H9 (cell line): ENCODE measurements around the gene ERC2. TPM values are rescaled to one million over a fixed set of nuclear protein-coding genes. Genes with fewer than 3 reads are reported as not detected.

Experiments used
- DNase-seq: peaks from one replicate; pipeline ENCODE4 v3.0.0-alpha.2; 2017
- H2AFZ ChIP-seq: one replicate; pipeline ENCODE4 v1.6.1; 2013; ENCODE audit warnings: mild to moderate bottlenecking, low read length, control low read depth, moderate library complexity
- H2AK5ac ChIP-seq: 2 replicates; pipeline ENCODE4 v1.6.1; 2013; ENCODE audit warnings: low read length, control low read depth, mixed read lengths; ENCODE audit not compliant: insufficient read length
- H2BK120ac ChIP-seq: one replicate; pipeline ENCODE4 v1.6.1; 2013; ENCODE audit warnings: low read depth, mild to moderate bottlenecking, low read length, control low read depth, inconsistent platforms; ENCODE audit not compliant: poor library complexity, severe bottlenecking
- H2BK12ac ChIP-seq: 2 replicates; pipeline ENCODE4 v1.6.1; 2013; ENCODE audit warnings: low read length, control low read depth, mixed read lengths, low read depth; ENCODE audit not compliant: insufficient read length
- H2BK15ac ChIP-seq: 2 replicates; pipeline ENCODE4 v1.6.1; 2013; ENCODE audit warnings: low read depth, low read length, control low read depth
- H2BK20ac ChIP-seq: one replicate; pipeline ENCODE4 v1.6.1; 2013; ENCODE audit warnings: low read depth, mild to moderate bottlenecking, low read length, control low read depth, inconsistent platforms; ENCODE audit not compliant: poor library complexity, severe bottlenecking
- H2BK5ac ChIP-seq: 2 replicates; pipeline ENCODE4 v1.6.1; 2013; ENCODE audit warnings: low read length, control low read depth, mixed read lengths; ENCODE audit not compliant: insufficient read length
- H3K14ac ChIP-seq: 2 replicates; pipeline ENCODE4 v1.6.1; 2013; ENCODE audit warnings: low read length, control low read depth; ENCODE audit not compliant: insufficient read depth
- H3K18ac ChIP-seq: 2 replicates; pipeline ENCODE4 v1.6.1; 2013; ENCODE audit warnings: low read depth, mild to moderate bottlenecking, mixed read lengths, low read length, control low read depth; ENCODE audit not compliant: insufficient read length
- H3K23ac ChIP-seq: 2 replicates; pipeline ENCODE4 v1.6.1; 2013; ENCODE audit warnings: low read length, control low read depth, mixed read lengths, low read depth; ENCODE audit not compliant: insufficient read length
- H3K23me2 ChIP-seq: 2 replicates; pipeline ENCODE4 v1.6.1; 2013; ENCODE audit warnings: low read depth, mild to moderate bottlenecking, mixed read lengths, low read length, control low read depth; ENCODE audit not compliant: insufficient read length, poor library complexity, severe bottlenecking
- H3K27ac ChIP-seq: 2 replicates; pipeline ENCODE4 v1.5.1; 2013; ENCODE audit warnings: low read length, control low read depth, mixed read lengths, low read depth; ENCODE audit not compliant: insufficient read length
- H3K27me3 ChIP-seq: 2 replicates; pipeline ENCODE4 v1.6.1; 2013; ENCODE audit warnings: low read length, control low read depth, inconsistent platforms; ENCODE audit not compliant: insufficient read depth
- H3K4ac ChIP-seq: 2 replicates; pipeline ENCODE4 v1.6.1; 2013; ENCODE audit warnings: low read depth, mild to moderate bottlenecking, control low read depth, inconsistent platforms, low read length, moderate library complexity
- H3K4me1 ChIP-seq: 2 replicates; pipeline ENCODE4 v1.6.1; 2013; ENCODE audit warnings: low read length, control low read depth, inconsistent platforms; ENCODE audit not compliant: insufficient read depth
- H3K4me2 ChIP-seq: 2 replicates; pipeline ENCODE4 v1.6.1; 2013; ENCODE audit warnings: low read length, control low read depth, mixed read lengths; ENCODE audit not compliant: insufficient read length, insufficient read depth
- H3K56ac ChIP-seq: 2 replicates; pipeline ENCODE4 v1.6.1; 2013; ENCODE audit warnings: low read depth, mild to moderate bottlenecking, mixed read lengths, low read length, control low read depth; ENCODE audit not compliant: insufficient read length
- H3K79me1 ChIP-seq: 2 replicates; pipeline ENCODE4 v1.6.1; 2013; ENCODE audit warnings: low read depth, mild to moderate bottlenecking, moderate library complexity, low read length, control low read depth, inconsistent platforms; ENCODE audit not compliant: insufficient read depth, poor library complexity, severe bottlenecking
- H3K79me2 ChIP-seq: 2 replicates; pipeline ENCODE4 v1.6.1; 2013; ENCODE audit warnings: low read length, control low read depth, inconsistent platforms; ENCODE audit not compliant: insufficient read depth
- H3K9ac ChIP-seq: 2 replicates; pipeline ENCODE4 v1.6.1; 2013; ENCODE audit warnings: low read length, control low read depth, mixed read lengths; ENCODE audit not compliant: insufficient read length; ENCODE audit errors: extremely low read depth
- H3K9me3 ChIP-seq: one replicate; pipeline ENCODE4 v1.6.1; 2013; ENCODE audit warnings: low read depth, low read length, inconsistent platforms; ENCODE audit not compliant: control insufficient read depth
- H3T11ph ChIP-seq: one replicate; pipeline ENCODE4 v1.6.1; 2013; ENCODE audit warnings: mild to moderate bottlenecking, low read length, control low read depth, inconsistent platforms
- H4K20me1 ChIP-seq: one replicate; pipeline ENCODE4 v1.6.1; 2013; ENCODE audit not compliant: control insufficient read depth, insufficient read length, insufficient read depth
- H4K5ac ChIP-seq: 2 replicates; pipeline ENCODE4 v1.6.1; 2013; ENCODE audit warnings: low read depth, mild to moderate bottlenecking, mixed read lengths, low read length, control low read depth; ENCODE audit not compliant: insufficient read length
- H4K8ac ChIP-seq: replicated peaks from 2 replicates; pipeline ENCODE4 v1.6.1; 2013; ENCODE audit warnings: low read length, control low read depth, mixed read lengths, low read depth; ENCODE audit not compliant: insufficient read length
- H4K91ac ChIP-seq: 2 replicates; pipeline ENCODE4 v1.6.1; 2013; ENCODE audit warnings: low read depth, mild to moderate bottlenecking, moderate library complexity, mixed read lengths, low read length, control low read depth; ENCODE audit not compliant: insufficient read length
- H3K27ac Mint-ChIP-seq, 3 experiments: 2 replicates in 2 of 3; 3 replicates in 1 of 3; pipeline ENCODE4 v1.8.0; 2020 to 2021; ENCODE audit warnings: mixed read lengths in 3 of 3, mild to moderate bottlenecking in 1 of 3, moderate library complexity in 1 of 3
- H3K27me3 Mint-ChIP-seq: 2 replicates; pipeline ENCODE4 v1.8.0; 2021; ENCODE audit warnings: low read depth, mild to moderate bottlenecking, moderate library complexity, mixed read lengths
- H3K36me3 Mint-ChIP-seq, 3 experiments: 2 replicates in 2 of 3; 3 replicates in 1 of 3; pipeline ENCODE4 v1.8.0; 2020 to 2021; ENCODE audit warnings: low read depth in 3 of 3, mixed read lengths in 3 of 3; ENCODE audit not compliant: insufficient read depth in 1 of 3
- H3K4me1 Mint-ChIP-seq, 2 experiments: 2 replicates each; pipeline ENCODE4 v1.8.0; 2020; ENCODE audit warnings: mixed read lengths in 2 of 2
- H3K4me3 Mint-ChIP-seq, 2 experiments: 2 replicates in 1 of 2; 3 replicates in 1 of 2; pipeline ENCODE4 v1.8.0; 2020 to 2021; ENCODE audit warnings: mild to moderate bottlenecking in 2 of 2, mixed read lengths in 2 of 2, moderate library complexity in 1 of 2
- H3K9me3 Mint-ChIP-seq, 2 experiments: 2 replicates in 1 of 2; 3 replicates in 1 of 2; pipeline ENCODE4 v1.8.0; 2020; ENCODE audit warnings: mild to moderate bottlenecking in 2 of 2, mixed read lengths in 2 of 2, moderate library complexity in 1 of 2
- WGBS: extraction: QIAGEN DNeasy Blood & Tissue Kit; methylation state at CpG from one replicate; pipeline ENCODE4 v1.1.7; 2013; ENCODE audit warnings: missing lambda C conversion rate, low lambda C conversion rate, mixed read lengths; ENCODE audit not compliant: insufficient read length; ENCODE audit errors: extremely low coverage; 5-methylcytosine and 5-hydroxymethylcytosine counted together
- total RNA-seq: library from RNA; stranded (reverse); gene quantifications from 2 replicates; pipeline ENCODE4 v1.2.1, GENCODE V29; 2021
- TF ChIP-seq, protein P1 (sequence below): fragments of 200-600 bp; sonication (generic); conservative IDR thresholded peaks from 3 replicates; pipeline ENCODE4 v1.8.0; 2021; ENCODE audit warnings: antibody characterized with exemption, mild to moderate bottlenecking

Gene ERC2
- total RNA-seq, 1 experiment from 2014 or later, result 15.4 TPM

- Histone ChIP-seq H3K4me1 (no peaks in the 10 kb centered on the region), H3K18ac (no peak overlapping the region), H3K79me2 (no peaks in the 10 kb centered on the region), H2BK120ac (no peak overlapping the region), H3K9ac (no peak overlapping the region), H3K23ac (no peak overlapping the region), H3K9me3 (no peaks in the 10 kb centered on the region), H2AFZ (no peak overlapping the region), H4K20me1 (no peaks in the 10 kb centered on the region), H4K8ac (no peak overlapping the region), H3K27ac (no peak overlapping the region), H3T11ph (no peak overlapping the region), H3K79me1 (no peaks in the 10 kb centered on the region), H4K5ac (no peak overlapping the region), H3K4ac (no peak overlapping the region), H2BK15ac (no peak overlapping the region), H2AK5ac (no peak overlapping the region), H3K14ac (no peak overlapping the region), H2BK12ac (no peak overlapping the region), H2BK5ac (no peak overlapping the region), H4K91ac (no peak overlapping the region), H3K27me3 (no peaks in the 10 kb centered on the region), H3K23me2 (no peaks in the 10 kb centered on the region), H3K56ac (no peak overlapping the region), H2BK20ac (no peak overlapping the region), H3K4me2 (no peak overlapping the region)
- Mint-ChIP-seq H3K36me3 (peaks cover 0 to 5% (median 3%) of the 10 kb centered on the region in 3 experiments; a peak in 5 of 7 replicates), H3K9me3 (no peaks in the 10 kb centered on the region), H3K4me1 (peaks cover 10 to 16% of the 10 kb centered on the region in 2 experiments), H3K4me3 (no peak overlapping the region), H3K27me3 (no peaks in the 10 kb centered on the region), H3K27ac (no peak overlapping the region)
- TF ChIP-seq, protein P1, sequence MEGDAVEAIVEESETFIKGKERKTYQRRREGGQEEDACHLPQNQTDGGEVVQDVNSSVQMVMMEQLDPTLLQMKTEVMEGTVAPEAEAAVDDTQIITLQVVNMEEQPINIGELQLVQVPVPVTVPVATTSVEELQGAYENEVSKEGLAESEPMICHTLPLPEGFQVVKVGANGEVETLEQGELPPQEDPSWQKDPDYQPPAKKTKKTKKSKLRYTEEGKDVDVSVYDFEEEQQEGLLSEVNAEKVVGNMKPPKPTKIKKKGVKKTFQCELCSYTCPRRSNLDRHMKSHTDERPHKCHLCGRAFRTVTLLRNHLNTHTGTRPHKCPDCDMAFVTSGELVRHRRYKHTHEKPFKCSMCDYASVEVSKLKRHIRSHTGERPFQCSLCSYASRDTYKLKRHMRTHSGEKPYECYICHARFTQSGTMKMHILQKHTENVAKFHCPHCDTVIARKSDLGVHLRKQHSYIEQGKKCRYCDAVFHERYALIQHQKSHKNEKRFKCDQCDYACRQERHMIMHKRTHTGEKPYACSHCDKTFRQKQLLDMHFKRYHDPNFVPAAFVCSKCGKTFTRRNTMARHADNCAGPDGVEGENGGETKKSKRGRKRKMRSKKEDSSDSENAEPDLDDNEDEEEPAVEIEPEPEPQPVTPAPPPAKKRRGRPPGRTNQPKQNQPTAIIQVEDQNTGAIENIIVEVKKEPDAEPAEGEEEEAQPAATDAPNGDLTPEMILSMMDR, result no peak
- no peak for DNase-seq
- WGBS, result no CpG with 5 or more reads among the region's 3 CpGs
Measured at GRCh38 chr3:56364665-56365064, 103.6 kb downstream of the ERC2 start.
